Progenitor cell of endocrine pancreas (in vitro differentiated cells): ENCODE data around the gene SRP72. TPM values are rescaled to one million over a fixed set of nuclear protein-coding genes. Genes with fewer than 3 reads are reported as not detected.

ENCODE experiments used
- DNase-seq: peaks from one replicate; pipeline ENCODE4 v3.0.0; 2021; ENCODE audit warnings: low spot score; ENCODE audit not compliant: unreplicated experiment
- H3K27ac Mint-ChIP-seq: 2 replicates; pipeline ENCODE4 v1.8.0; 2021; ENCODE audit warnings: mild to moderate bottlenecking, moderate library complexity, mixed read lengths
- H3K27me3 Mint-ChIP-seq: 2 replicates; pipeline ENCODE4 v1.8.0; 2021; ENCODE audit warnings: mixed read lengths
- H3K36me3 Mint-ChIP-seq: 2 replicates; pipeline ENCODE4 v1.8.0; 2022; ENCODE audit warnings: mixed read lengths; ENCODE audit not compliant: insufficient read depth
- H3K4me1 Mint-ChIP-seq: 2 replicates; pipeline ENCODE4 v1.8.0; 2021; ENCODE audit warnings: low read depth, mixed read lengths
- H3K4me3 Mint-ChIP-seq: 2 replicates; pipeline ENCODE4 v1.8.0; 2021; ENCODE audit warnings: low read depth, mild to moderate bottlenecking, moderate library complexity, mixed read lengths
- H3K9me3 Mint-ChIP-seq: 2 replicates; pipeline ENCODE4 v1.8.0; 2021; ENCODE audit warnings: low read depth, mixed read lengths
- long read RNA-seq: library from polyadenylated mRNA; unstranded; transcript quantifications from one replicate; pipeline ENCODE4 v2.0.0, GENCODE V29; 2020
- total RNA-seq: library from RNA; stranded (reverse); gene quantifications from 2 replicates; pipeline ENCODE4 v1.2.1, GENCODE V29; 2021
- TF ChIP-seq, protein P1 (sequence below): fragments of 200-600 bp; sonication (generic); IDR thresholded peaks from one replicate; pipeline ENCODE4 v1.5.0; 2021; ENCODE audit warnings: antibody characterized with exemption, mild to moderate bottlenecking; ENCODE audit not compliant: unreplicated experiment

SRP72 gene, protein sequence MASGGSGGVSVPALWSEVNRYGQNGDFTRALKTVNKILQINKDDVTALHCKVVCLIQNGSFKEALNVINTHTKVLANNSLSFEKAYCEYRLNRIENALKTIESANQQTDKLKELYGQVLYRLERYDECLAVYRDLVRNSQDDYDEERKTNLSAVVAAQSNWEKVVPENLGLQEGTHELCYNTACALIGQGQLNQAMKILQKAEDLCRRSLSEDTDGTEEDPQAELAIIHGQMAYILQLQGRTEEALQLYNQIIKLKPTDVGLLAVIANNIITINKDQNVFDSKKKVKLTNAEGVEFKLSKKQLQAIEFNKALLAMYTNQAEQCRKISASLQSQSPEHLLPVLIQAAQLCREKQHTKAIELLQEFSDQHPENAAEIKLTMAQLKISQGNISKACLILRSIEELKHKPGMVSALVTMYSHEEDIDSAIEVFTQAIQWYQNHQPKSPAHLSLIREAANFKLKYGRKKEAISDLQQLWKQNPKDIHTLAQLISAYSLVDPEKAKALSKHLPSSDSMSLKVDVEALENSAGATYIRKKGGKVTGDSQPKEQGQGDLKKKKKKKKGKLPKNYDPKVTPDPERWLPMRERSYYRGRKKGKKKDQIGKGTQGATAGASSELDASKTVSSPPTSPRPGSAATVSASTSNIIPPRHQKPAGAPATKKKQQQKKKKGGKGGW
- 119 and 120 TPM in 2 replicates for total RNA-seq
- long read RNA-seq, full-length matches to known transcripts, result 49 of 289 reads
- long read RNA-seq, partial matches to known transcripts, result 218 of 289 reads
- long read RNA-seq, other reads (novel, unspliced or antisense), result 22 of 289 reads

DNA sequence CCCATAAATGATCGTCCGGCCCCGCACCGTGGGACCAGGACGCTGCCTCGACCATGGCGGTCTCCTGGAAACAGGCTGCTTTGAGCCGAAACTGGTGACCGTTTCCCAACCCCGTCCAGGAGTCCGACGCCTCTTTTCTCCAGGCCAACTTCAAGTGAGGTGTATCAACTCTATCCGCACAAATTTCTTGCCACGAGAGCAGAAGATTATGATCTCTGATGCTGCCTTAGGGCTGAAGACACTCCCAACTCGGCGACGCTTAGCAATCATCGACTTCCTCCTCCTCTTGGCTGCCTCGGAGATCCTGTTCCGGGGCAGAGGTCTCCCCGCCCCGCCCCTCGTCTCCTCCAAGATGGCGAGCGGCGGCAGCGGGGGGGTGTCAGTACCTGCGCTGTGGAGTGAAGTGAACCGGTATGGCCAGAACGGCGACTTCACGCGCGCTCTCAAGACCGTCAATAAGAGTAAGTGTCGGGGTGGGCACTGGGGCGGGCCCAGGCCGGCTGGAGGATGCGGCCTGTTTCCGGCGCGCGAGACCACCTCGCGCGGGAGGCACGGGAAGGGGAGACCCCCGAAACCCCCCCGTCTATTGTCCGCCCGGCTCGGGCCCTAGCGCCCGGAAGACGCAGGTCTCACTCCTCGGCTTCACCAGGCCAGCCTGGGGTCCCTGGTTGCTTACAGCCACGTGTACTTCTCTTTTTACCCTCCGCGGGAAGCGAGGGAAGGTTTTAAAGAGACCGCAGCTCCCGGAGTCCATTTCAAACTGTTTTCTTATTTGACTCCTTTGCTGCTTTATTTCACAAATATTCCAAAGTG lies at the start of gene SRP72:
SRP72 (plus strand) TSS at position 334 of the 813 bp plus-strand sequence; CDS start at position 353, 19 bp downstream.
- peaks cover 35% of the 10 kb centered on the region for H3K4me1 Mint-ChIP-seq
- peak within 1 kb of the TSS; percentile 99 for H3K4me3 Mint-ChIP-seq
- TF ChIP-seq, protein P1, sequence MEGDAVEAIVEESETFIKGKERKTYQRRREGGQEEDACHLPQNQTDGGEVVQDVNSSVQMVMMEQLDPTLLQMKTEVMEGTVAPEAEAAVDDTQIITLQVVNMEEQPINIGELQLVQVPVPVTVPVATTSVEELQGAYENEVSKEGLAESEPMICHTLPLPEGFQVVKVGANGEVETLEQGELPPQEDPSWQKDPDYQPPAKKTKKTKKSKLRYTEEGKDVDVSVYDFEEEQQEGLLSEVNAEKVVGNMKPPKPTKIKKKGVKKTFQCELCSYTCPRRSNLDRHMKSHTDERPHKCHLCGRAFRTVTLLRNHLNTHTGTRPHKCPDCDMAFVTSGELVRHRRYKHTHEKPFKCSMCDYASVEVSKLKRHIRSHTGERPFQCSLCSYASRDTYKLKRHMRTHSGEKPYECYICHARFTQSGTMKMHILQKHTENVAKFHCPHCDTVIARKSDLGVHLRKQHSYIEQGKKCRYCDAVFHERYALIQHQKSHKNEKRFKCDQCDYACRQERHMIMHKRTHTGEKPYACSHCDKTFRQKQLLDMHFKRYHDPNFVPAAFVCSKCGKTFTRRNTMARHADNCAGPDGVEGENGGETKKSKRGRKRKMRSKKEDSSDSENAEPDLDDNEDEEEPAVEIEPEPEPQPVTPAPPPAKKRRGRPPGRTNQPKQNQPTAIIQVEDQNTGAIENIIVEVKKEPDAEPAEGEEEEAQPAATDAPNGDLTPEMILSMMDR, result no peak
- H3K27me3 Mint-ChIP-seq, result no peaks in the 10 kb centered on the region
- H3K36me3 Mint-ChIP-seq, result peaks cover 10% of the 10 kb centered on the region
- DNase-seq, result peak; percentile 82
- H3K9me3 Mint-ChIP-seq, result no peaks in the 10 kb centered on the region
- H3K27ac Mint-ChIP-seq, result peak within 1 kb of the TSS; percentile 99

DNA sequence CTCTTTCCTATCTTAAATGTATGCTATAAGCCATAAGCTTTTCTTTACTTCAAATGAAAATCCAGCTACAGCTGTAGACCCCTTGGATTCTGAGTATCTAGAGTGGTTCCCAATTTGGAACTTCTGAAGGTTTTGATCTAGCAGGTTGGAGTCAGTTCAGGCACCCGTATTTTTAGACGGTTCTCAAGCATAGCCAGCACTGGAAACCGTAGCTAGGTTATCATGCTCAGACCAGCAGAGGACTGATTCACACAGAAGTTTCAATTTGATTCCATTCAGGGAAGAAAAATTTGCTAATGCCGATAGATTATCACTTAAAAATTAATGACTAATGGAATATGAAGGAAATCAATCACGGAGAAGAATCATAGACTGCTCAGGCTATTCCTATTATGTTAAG lies 43.2 kb upstream of the SRP72 start:
- Mint-ChIP-seq H3K4me3 (no peak overlapping the region), H3K36me3 (peaks cover 5% of the 10 kb centered on the region), H3K27ac (no peak overlapping the region), H3K27me3 (no peaks in the 10 kb centered on the region), H3K9me3 (peaks cover 4% of the 10 kb centered on the region), H3K4me1 (peaks cover 3% of the 10 kb centered on the region)
- TF ChIP-seq, protein P1, result no peak
- no peak for DNase-seq

DNA sequence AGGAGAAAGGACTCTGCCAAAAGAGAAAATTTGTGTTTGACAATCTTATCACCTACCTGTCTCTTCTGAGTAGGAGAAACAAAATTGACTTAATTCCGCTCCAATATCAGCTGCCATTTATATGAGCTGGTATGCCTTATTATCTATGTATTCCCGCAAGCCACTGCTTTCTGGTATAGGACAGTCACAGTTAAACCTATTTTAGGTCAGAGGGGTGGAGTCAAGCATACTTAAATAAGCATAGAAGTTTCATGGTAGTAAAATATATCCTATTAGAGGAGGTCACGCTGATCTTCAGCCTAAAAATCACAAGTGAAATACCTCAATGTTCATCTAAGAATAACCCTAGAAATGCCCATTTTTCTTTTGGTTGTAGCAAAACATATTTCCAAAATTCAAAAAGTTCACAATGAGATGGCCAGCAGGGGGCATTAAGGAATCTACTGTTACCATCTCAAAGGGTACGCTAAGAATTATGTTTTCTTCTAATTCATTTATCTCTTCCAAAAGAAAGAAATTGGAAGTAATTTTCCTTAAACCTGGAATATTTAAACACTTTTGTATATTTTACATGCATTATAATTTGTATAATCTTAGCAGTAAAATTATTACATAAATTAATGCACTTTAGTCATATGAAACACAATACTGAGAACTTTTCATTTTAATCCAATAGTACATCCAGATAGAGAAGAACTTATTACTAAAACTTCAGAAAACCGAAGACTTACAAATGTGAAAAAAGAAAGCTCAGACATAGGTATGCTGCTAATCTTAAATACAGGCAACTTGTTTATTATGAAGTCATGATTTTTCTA lies 42.5 kb upstream of the SRP72 start:
- no peak overlapping the region for H3K4me3 Mint-ChIP-seq
- H3K27ac Mint-ChIP-seq, result no peak overlapping the region
- peaks cover 4% of the 10 kb centered on the region for H3K9me3 Mint-ChIP-seq
- no peaks in the 10 kb centered on the region for H3K27me3 Mint-ChIP-seq
- H3K36me3 Mint-ChIP-seq, result peaks cover 5% of the 10 kb centered on the region
- TF ChIP-seq, protein P1, result peak; percentile 65
- peaks cover 3% of the 10 kb centered on the region for H3K4me1 Mint-ChIP-seq
- DNase-seq, result no peak

DNA sequence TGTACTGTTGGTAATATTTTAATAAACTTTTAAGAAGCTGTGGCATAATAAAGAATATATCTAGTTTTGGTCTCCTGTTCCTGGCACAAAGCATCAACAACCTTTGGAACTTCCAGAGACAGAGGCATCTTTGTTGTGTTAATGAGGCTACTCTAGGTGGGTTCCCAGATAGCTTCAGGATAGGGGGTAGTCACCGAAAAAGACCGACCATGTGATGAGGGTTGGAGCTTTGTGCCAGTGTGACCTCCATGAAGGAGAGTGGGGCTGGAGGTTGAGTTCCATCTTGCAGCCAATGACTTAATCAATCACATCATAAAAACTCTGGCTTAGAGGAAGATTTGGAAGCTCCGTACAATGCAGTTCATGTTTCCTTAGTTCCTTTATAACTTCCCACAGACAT lies 41.9 kb upstream of the SRP72 start:
- H3K4me3 Mint-ChIP-seq, result no peak overlapping the region
- TF ChIP-seq, protein P1, result no peak
- peaks cover 4% of the 10 kb centered on the region for H3K9me3 Mint-ChIP-seq
- H3K27me3 Mint-ChIP-seq, result no peaks in the 10 kb centered on the region
- peaks cover 4% of the 10 kb centered on the region for H3K36me3 Mint-ChIP-seq
- DNase-seq, result no peak
- H3K4me1 Mint-ChIP-seq, result peaks cover 3% of the 10 kb centered on the region
- peak overlapping the region; percentile 45 for H3K27ac Mint-ChIP-seq
